ENCODE results near the gene XIRP2.
A peak's percentile ranks its signal among the peaks of the same experiment; 100 is the strongest.

DNA sequence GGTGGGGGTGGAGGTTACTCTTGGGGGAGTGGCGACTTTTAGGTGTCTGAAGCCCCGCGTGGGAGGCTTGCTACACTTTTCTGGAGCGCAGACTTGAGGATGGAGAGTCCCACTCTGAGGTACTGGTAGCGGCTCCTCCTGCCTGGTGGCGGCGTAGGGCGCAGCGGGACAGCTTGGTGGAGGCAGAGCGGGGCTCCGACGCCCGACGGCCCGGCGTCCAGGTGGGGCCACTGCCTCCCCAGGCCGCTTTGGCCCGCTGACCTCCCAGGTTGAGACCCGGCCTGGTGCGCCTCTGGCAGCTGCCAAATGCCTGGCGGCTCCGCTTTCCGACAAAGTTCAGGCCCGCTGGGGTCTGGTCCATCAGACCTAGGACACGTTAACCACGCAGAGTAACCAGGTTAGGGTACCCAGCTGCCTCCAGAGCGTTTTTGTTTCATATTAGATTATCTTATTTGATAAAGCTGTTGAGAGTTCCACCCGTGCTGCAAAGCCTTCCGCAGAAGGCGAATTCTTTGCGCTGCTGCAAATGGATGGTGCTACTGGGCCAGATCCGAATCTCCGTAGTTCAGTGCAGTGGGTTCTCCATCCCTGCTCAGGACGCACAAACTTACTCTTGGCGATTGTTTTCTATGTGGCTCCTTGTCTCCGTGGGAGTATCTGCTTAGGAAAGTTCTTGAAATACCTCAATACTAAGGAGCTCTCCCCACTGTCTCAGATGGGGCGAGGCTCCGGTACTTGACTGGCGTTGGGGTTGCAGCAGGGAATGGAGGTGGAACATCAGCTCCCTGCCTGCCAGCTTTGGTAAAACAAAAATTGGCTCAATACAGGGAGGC lies 405.9 kb downstream of the XIRP2 start:
- TF ChIP-seq, protein P1, sequence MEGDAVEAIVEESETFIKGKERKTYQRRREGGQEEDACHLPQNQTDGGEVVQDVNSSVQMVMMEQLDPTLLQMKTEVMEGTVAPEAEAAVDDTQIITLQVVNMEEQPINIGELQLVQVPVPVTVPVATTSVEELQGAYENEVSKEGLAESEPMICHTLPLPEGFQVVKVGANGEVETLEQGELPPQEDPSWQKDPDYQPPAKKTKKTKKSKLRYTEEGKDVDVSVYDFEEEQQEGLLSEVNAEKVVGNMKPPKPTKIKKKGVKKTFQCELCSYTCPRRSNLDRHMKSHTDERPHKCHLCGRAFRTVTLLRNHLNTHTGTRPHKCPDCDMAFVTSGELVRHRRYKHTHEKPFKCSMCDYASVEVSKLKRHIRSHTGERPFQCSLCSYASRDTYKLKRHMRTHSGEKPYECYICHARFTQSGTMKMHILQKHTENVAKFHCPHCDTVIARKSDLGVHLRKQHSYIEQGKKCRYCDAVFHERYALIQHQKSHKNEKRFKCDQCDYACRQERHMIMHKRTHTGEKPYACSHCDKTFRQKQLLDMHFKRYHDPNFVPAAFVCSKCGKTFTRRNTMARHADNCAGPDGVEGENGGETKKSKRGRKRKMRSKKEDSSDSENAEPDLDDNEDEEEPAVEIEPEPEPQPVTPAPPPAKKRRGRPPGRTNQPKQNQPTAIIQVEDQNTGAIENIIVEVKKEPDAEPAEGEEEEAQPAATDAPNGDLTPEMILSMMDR (IDR thresholded peaks at IDR 0.05): peak; percentile 4
- no peak for TF ChIP-seq EZH2phosphoT487 (IDR thresholded peaks at IDR 0.05)

Data from neural progenitor cell (in vitro differentiated cells).